Tibial nerve (tissue), 4 donors: ENCODE results near the gene INHBC. TPM values are rescaled to one million over a fixed set of nuclear protein-coding genes. Genes with fewer than 3 reads are reported as not detected.
"Not testable (repeated sequence)": the region's sequence is repeated elsewhere in the genome, so short reads cannot be mapped to it uniquely, and the experiment has no call there.

Source experiments
- DNase-seq, 2 donors: peaks; one replicate each; pipeline ENCODE4 v3.0.0-alpha.2; 2019; ENCODE audit warnings: low spot score in 2 of 2
- H3K27ac ChIP-seq, 4 donors: fragments of 200-600 bp; sonication (generic) in 3 of 4; one replicate each; pipeline ENCODE4 v1.5.1; 2017 to 2019; ENCODE audit warnings: mild to moderate bottlenecking in 1 of 4
- H3K27me3 ChIP-seq, 2 donors: fragments of 200-600 bp; sonication (generic) in 1 of 2; one replicate each; pipeline versions ENCODE4 v1.5.1 to v1.6.0; 2017 to 2019
- H3K36me3 ChIP-seq, 3 donors: fragments of 200-600 bp; sonication (generic); one replicate each; pipeline ENCODE4 v1.5.1; 2018 to 2019
- H3K4me1 ChIP-seq, 4 donors: fragments of 200-600 bp; sonication (generic) in 3 of 4; one replicate each; pipeline ENCODE4 v1.5.1; 2017 to 2019
- H3K4me3 ChIP-seq, 4 donors: fragments of 200-600 bp; sonication (generic) in 3 of 4; one replicate each; pipeline ENCODE4 v1.5.1; 2017 to 2019; ENCODE audit warnings: mild to moderate bottlenecking in 1 of 4, moderate library complexity in 1 of 4
- H3K9me3 ChIP-seq, 4 donors: fragments of 200-600 bp; sonication (generic) in 3 of 4; one replicate each; pipeline ENCODE4 v1.5.1; 2017 to 2019
- CTCF ChIP-seq, 5 experiments: fragments of 200-600 bp in 3 of 5; fragments of 450-650 bp in 2 of 5; sonication (generic) in 3 of 5; IDR thresholded peaks; one replicate each; pipeline ENCODE4 v1.5.1; 2016 to 2019; ENCODE audit warnings: antibody characterized with exemption in 5 of 5, mild to moderate bottlenecking in 3 of 5, moderate library complexity in 2 of 5
- EP300 ChIP-seq, 2 donors: sonication (generic); formaldehyde crosslinking; IDR thresholded peaks; one replicate each; pipeline ENCODE4 v1.6.1; 2017; ENCODE audit warnings: antibody characterized with exemption in 2 of 2, mild to moderate bottlenecking in 1 of 2
- POLR2A ChIP-seq, 2 donors: fragments of 450-650 bp; IDR thresholded peaks; one replicate each; pipeline ENCODE4 v1.6.1; 2017; ENCODE audit warnings: antibody characterized with exemption in 2 of 2, mild to moderate bottlenecking in 2 of 2, moderate library complexity in 2 of 2
- WGBS, 2 donors: methylation state at CpG; one replicate each; pipeline ENCODE4 v1.1.5; 2018; 5-methylcytosine and 5-hydroxymethylcytosine counted together
- total RNA-seq, 4 donors: library from RNA; depleted of rRNA; stranded (reverse); fragments of >200 nt; gene quantifications; one replicate each; pipeline ENCODE4 v1.1.0, GENCODE V29; 2016

Gene INHBC
- total RNA-seq, 4 donors from 2014 or later: not detected

- TF ChIP-seq EP300 (IDR thresholded peaks at IDR 0.05): no peak
- TF ChIP-seq CTCF (IDR thresholded peaks at IDR 0.05): no peak
- WGBS, 2 donors: 87 to 91% methylated on average over 2 of the region's 2 CpGs
- no peaks in the 10 kb centered on the region for H3K27me3 ChIP-seq
- no peak overlapping the region for H3K4me3 ChIP-seq
- DNase-seq: no peak
- H3K9me3 ChIP-seq: no peaks in the 10 kb centered on the region
- no peak overlapping the region for H3K27ac ChIP-seq
- peaks cover 0 to 7% (median 0%) of the 10 kb centered on the region in 4 donors for H3K4me1 ChIP-seq
- peaks cover 0 to 58% (median 0%) of the 10 kb centered on the region in 3 donors for H3K36me3 ChIP-seq
Observed at GRCh38 chr12:57390174-57390573, 44.4 kb upstream of the INHBC start.

DNA sequence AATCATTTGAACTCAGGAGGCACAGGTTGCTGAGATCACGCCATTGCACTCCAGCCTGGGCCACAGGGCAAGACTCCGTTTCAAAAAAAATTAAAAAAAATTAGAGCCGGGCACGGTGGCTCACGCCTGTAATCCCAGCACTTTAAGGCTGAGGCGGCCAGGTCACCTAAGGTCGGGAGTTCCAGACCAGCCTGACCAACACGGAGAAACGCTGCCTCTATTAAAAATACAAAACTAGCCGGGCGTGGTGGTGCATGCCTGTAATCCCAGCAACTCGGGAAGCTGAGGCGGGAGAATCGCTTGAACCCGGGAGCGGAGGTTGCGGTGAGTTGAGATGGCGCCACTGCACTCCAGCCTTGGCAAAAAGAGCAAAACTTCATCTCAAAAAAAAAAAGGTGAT lies 39.5 kb upstream of the INHBC start:
- no peak for DNase-seq
- no peaks in the 10 kb centered on the region for H3K27me3 ChIP-seq
- 92 to 93% methylated on average over 18 of the region's 18 CpGs for WGBS, 2 donors

DNA sequence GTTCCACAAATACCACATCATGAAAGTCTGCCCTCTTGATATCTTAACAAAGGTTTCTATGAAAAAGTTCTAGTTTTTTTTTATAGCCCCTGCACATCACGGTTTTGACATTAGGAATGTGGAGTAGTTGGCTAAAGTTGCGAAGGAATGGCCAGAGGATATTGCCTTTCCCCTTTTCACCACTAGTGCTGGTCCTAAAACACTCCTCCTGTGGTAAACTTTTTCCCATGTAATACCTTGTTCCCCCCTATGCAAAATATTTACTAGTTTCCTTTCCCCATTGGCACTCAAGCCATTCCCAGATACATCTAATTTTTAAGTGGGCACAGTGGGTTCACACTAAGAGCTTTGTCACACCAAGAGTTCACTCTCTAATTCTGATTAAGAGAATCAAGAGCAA lies 37.1 kb upstream of the INHBC start:
- no peak overlapping the region for H3K4me3 ChIP-seq

More for the DNA sequence above, 39.5 kb upstream of the INHBC start:
- Histone ChIP-seq H3K36me3 (peaks cover 0 to 50% (median 0%) of the 10 kb centered on the region in 3 donors), H3K9me3 (no peaks in the 10 kb centered on the region), H3K4me3 (no peak overlapping the region), H3K27ac (no peak overlapping the region), H3K4me1 (no peaks in the 10 kb centered on the region)
- TF ChIP-seq CTCF (IDR thresholded peaks at IDR 0.05): no peak
- TF ChIP-seq POLR2A (IDR thresholded peaks at IDR 0.05): no peak
- TF ChIP-seq EP300 (IDR thresholded peaks at IDR 0.05): no peak

DNA sequence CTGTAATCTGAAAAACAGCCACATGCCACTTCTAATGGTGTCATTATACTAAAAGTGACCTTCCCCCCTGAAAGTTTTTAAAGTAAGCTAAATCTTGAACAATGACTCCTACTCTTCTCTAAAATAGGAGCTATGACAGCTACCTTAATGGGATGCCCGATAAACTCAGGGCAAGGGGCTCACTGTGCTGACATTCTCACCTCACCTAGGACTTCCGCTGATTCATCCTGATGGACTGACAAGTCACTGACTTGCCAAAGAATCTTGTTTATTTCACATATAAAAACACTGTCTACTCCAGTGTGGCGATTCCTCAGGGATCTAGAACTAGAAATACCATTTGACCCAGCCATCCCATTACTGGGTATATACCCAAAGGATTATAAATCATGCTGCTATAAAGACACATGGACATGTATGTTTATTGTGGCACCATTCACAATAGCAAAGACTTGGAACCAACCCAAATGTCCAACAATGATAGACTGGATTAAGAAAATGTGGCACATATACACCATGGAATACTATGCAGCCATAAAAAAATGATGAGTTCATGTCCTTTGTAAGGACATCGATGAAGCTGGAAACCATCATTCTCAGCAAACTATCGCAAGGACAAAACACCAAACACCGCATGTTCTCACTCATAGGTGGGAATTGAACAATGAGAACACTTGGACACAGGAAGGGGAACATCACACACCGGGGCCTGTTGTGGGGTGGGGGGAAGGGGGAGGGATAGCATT lies 34.7 kb upstream of the INHBC start:
- H3K36me3 ChIP-seq, H3K9me3 ChIP-seq, DNase-seq, H3K27me3 ChIP-seq, H3K27ac ChIP-seq, H3K4me3 ChIP-seq: not testable (repeated sequence)
- 92 to 93% methylated on average over 7 of the region's 7 CpGs for WGBS, 2 donors
- peaks cover 0 to 12% (median 2%) of the 10 kb centered on the region in 4 donors for H3K4me1 ChIP-seq

More for the DNA sequence above, 37.1 kb upstream of the INHBC start:
- Histone ChIP-seq H3K36me3 (peaks cover 0 to 30% (median 0%) of the 10 kb centered on the region in 3 donors), H3K9me3 (no peaks in the 10 kb centered on the region), H3K27ac (no peak overlapping the region), H3K27me3 (no peaks in the 10 kb centered on the region), H3K4me1 (peaks cover 0 to 12% (median 2%) of the 10 kb centered on the region in 4 donors)
- TF ChIP-seq EP300 (IDR thresholded peaks at IDR 0.05) (no peak), CTCF (IDR thresholded peaks at IDR 0.05) (no peak), POLR2A (IDR thresholded peaks at IDR 0.05) (no peak)
- 78 to 87% methylated on average over 2 of the region's 2 CpGs for WGBS, 2 donors
- no peak for DNase-seq

DNA sequence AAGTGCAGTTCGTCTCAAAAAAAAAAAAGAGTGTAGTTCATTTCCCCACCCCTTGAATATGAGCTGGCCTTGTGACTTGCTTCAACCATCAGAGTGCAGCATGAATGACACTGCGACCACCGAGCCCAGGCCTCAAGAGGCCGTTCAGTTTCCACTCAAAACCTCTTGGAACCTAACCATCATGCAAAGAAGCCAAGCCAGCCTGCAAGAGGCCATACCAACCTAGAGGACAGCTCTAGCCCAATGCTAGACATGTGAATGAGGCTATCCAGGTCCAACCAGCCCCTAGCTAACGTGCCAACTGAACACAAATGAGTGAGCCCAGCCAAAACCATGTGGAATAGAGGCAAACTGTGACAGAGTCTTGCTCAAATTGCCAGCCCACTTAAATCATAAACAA lies 33.4 kb upstream of the INHBC start:
- Histone ChIP-seq H3K9me3 (no peaks in the 10 kb centered on the region), H3K27ac (no peak overlapping the region), H3K27me3 (no peaks in the 10 kb centered on the region), H3K36me3 (no peaks in the 10 kb centered on the region), H3K4me3 (no peak overlapping the region), H3K4me1 (peaks cover 0 to 12% (median 2%) of the 10 kb centered on the region in 4 donors)
- WGBS, 2 donors: 33 to 40% methylated on average over 5 of the region's 5 CpGs
- DNase-seq: no peak
- no peak for TF ChIP-seq POLR2A (IDR thresholded peaks at IDR 0.05)
- TF ChIP-seq CTCF (IDR thresholded peaks at IDR 0.05): no peak
- no peak for TF ChIP-seq EP300 (IDR thresholded peaks at IDR 0.05)

GRCh38 chr12:57402156-57402555 lies 32.4 kb upstream of the INHBC start:
- not testable (repeated sequence) for H3K27ac ChIP-seq, H3K36me3 ChIP-seq, H3K9me3 ChIP-seq, H3K4me3 ChIP-seq, DNase-seq, H3K27me3 ChIP-seq
- 94 to 100% methylated on average over 4 of the region's 4 CpGs for WGBS, 2 donors
- peaks cover 0 to 12% (median 2%) of the 10 kb centered on the region in 4 donors for H3K4me1 ChIP-seq
